T47D (cell line): ENCODE results near the gene RASAL1.

Experiments
- DNase-seq, 2 experiments: peaks; one replicate each; pipeline versions ENCODE4 v3.0.0 to v3.0.0-alpha.2; 2011 to 2012; ENCODE audit warnings: low read depth in 1 of 2, low spot score in 1 of 2
- JUND ChIP-seq: IDR thresholded peaks from 2 replicates; pipeline ENCODE4 v1.6.1; 2012; ENCODE audit warnings: low read depth
- in situ Hi-C: cut with HindIII; loops from 2 replicates; pipeline ENCODE4 v1.10.0; 2016; ENCODE audit warnings: low sequenced_read_pairs, low pct_unique_long_range_greater_than_20kb

RASAL1 gene

DNA sequence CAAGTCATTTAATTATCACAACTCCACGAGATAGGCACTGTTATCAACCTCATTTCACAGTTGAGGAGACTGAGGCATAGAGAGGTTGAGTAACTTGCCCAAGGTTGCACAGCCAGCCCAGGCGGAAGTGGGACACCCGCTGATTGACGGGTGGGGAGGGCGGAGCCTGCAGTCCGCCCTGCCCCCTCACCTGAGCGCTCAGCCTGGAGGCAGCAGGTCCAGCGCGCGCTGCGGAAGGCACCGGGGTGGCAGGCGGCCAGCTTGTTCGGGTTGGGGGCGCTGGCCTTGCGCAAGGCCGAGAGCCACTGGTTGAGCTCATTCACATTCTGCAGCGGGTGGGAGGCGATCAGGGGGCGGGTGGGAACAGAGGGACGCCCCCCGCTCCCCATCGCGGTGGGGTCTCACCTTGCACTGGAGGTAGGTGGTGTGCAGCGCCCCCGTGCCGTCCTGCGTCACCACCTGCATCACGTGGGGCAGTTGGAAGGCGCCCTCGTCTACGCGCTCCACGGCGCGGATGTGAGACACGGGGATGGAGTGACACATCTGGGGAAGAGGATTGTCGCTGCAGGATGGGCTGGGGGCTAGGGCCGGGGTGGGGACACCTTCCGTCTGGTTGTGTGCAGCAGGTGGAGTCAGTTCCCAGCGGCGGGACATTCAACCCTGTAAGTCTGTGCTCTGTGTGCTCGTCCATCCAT is 31.7 kb downstream of the RASAL1 start:
- DNase-seq, result no peak
- in situ Hi-C loops, result no loop called here
- TF ChIP-seq JUND, result no peak

DNA sequence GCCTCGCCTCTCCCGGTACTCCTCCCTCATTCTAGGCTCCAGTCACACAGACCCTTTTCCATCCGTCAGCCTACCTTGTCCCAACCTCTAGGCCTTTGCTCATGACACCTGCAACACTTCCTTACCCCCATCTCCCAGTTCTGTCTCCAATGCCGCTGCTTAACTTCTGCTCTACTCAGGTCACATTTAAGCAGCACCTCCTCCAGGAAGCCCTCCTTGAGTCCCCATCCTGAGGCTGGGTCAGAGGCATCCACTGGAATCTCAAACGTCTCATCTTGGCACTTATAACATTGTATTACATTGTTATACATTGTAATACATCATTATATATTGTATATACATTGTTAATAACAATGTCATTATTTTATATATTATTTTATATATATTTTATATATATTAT is 32.8 kb downstream of the RASAL1 start:
- no peak for DNase-seq
- in situ Hi-C loops, result no loop called here
- TF ChIP-seq JUND, result no peak

GRCh38 chr12:113101751-113102150 is 33.8 kb downstream of the RASAL1 start:
- no peak for TF ChIP-seq JUND
- in situ Hi-C loops, result no loop called here

DNA sequence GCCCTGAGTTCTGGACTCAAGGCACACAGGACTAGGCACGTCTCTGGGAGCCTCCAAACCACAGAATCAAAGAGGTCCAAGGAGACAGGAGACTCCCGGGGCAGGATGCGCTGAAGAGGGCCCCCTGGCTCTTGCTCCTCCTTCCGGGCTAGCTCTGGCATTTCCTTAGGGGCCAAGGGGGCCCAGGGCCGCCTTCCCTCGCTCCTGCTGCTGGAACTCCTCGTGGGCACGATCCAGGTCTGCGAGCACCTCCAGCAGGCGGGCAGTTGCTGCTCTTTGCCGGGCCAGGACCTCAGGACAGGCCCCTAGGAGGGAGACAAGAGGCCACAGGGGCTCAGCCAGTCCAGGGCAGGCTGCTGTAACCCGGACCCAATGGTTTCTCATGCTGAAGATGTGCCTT is 35.8 kb downstream of the RASAL1 start:
- no peak for DNase-seq
- TF ChIP-seq JUND, result no peak
- in situ Hi-C loops, result no loop called here

More at GRCh38 chr12:113101751-113102150, 33.8 kb downstream of the RASAL1 start:
- no peak for DNase-seq

DNA sequence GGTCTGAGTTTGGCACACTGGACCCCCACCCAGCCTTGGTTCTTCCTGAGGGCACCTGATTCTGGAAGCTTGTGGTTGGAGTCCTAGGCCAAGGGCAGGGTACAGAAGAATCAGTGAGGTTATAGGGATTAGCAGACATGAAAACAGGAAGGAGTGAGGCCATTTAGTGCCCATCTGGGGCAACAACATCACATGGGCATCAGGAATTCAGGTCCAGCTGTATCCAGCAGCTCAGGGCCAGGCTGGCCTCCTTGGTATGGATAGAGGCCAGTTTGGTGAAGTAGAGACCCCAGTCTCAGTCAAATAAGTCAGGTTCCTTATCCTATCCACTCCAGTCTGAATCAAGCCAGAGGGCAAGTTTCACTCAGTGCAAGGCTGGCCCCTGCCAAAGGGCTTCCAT is 36.2 kb downstream of the RASAL1 start:
- DNase-seq, result no peak
- in situ Hi-C loops, result no loop called here
- no peak for TF ChIP-seq JUND

DNA sequence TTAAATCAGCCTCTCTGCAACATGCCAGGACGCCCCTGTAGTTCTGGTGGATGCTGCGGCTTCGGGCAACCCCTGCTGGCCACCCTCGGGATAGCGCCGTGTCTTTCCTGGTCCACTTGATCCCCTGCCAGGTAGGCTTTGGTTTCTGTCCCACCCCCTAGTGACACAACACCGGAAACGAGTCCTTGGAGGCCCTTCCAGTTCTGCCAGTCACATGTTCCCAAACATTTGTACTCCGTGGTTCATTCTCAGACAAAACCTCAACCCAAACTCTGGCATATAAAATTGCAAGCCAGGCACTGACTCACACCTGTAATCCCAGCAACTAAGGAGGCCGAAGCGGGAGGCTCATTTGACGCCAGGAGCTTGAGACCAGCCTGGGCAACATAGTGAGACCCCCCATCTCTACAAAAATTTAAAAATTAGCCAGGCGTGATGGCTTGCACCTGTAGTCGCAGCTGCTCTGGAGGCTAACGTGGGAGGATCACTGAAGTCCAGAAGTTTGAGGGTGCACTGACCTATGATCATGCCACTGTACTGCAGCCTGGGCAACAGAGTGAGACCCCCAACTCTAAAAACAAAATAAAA is 37.0 kb downstream of the RASAL1 start:
- in situ Hi-C loops, result no loop called here
- TF ChIP-seq JUND, result no peak
- DNase-seq, result peak; percentile 99

DNA sequence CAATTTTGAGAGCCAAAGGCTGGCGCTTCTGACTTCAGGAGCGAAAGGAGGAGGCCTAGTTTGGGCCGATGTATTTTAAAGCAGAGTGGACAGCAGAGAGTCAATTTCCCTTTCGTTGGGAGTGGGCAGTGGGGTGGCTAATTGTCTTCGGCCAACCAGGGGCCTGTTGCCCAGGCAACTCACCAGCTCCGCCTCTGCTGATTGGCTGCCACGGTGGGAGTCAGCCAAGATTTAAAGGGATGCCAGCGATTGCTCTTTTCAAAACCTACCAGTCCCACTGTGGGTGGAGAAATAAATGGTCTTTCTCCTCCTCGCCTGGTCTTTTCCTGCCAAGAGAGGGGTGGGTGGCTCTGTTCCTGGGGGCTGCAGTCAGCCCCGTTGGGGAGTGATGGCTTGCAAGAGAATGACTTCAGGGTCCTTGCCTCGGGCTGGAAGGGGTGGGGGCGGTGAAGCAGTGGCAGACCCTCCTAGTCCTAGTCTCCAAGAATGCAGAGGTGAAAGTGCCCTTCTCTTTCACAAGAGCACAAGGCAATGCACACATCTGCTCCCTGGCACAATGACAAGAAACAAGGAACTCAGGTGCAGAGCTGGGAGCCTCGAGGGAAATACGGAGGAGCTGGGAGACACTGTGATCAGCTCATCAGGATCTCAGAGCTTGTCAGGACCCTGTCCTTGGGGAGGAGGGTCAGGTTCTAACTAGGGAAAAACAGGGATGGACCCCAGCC is 37.7 kb downstream of the RASAL1 start:
- TF ChIP-seq JUND, result no peak
- peak in 1 of 2 experiments; percentile 85 for DNase-seq
- in situ Hi-C loops, result no loop called here

- no peak for TF ChIP-seq JUND
- in situ Hi-C loops, result no loop called here
- no peak for DNase-seq
Observed at GRCh38 chr12:113096675-113097461, 38.7 kb downstream of the RASAL1 start.

GRCh38 chr12:113095405-113095804 is 40.2 kb downstream of the RASAL1 start:
- DNase-seq, result no peak
- in situ Hi-C loops, result no loop called here

DNA sequence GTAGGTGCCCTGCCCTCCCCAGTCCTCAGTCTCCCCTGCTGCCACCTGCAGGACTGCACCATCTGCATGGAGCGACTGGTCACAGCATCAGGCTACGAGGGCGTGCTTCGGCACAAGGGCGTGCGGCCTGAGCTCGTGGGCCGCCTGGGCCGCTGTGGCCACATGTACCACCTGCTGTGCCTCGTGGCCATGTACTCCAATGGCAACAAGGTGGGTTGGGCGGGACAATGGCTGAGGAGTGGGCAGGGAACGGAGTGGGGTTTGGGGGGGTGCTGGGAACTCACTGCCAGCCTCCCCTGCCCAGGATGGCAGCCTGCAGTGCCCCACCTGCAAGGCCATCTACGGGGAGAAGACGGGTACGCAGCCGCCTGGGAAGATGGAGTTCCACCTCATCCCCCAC is 40.8 kb downstream of the RASAL1 start:
- no peak for DNase-seq
- TF ChIP-seq JUND, result no peak
- in situ Hi-C loops, result no loop called here

More at GRCh38 chr12:113095405-113095804, 40.2 kb downstream of the RASAL1 start:
- no peak for TF ChIP-seq JUND

- in situ Hi-C loops, result no loop called here
- DNase-seq, result no peak
- no peak for TF ChIP-seq JUND
Observed at GRCh38 chr12:113093409-113094101, 42.0 kb downstream of the RASAL1 start.
